ENCODE data around the gene SLC44A3.

DNA sequence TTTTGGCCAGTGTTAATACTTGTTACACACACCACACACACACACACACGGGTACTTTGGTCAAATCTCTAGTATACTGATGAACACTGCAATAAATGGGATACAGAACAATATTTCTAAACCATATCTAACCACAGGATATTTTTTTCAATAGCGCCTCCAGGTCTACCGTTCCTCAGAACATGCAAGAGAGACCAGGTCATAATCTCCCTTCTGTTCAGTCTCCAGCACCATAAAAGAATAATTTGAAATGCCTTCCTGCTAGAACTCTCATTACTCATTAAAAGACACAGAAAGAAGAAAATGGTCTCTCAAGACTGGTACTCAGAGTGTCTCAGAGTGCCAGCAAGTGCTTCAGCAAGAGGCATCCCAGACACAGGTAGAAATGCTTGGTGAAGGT, 11.5 kb upstream of the SLC44A3 start:
- TF ChIP-seq POLR2A (IDR thresholded peaks at IDR 0.05) (no peak), CTCF (IDR thresholded peaks at IDR 0.05) (no peak)

Measured in body of pancreas (tissue), 4 donors.